Subcutaneous abdominal adipose tissue (tissue), 5 donors: Measurements from ENCODE around the gene HHIPL1.

ENCODE experiments used
- H3K27ac ChIP-seq: one replicate; pipeline ENCODE4 v1.7.0; 2013; ENCODE audit warnings: low read depth, mild to moderate bottlenecking, inconsistent platforms, low read length, moderate library complexity
- H3K27me3 ChIP-seq, 5 donors: one replicate each; pipeline ENCODE4 v1.7.0; 2013; ENCODE audit warnings: low read length in 5 of 5, inconsistent platforms in 1 of 5; ENCODE audit not compliant: control insufficient read depth in 5 of 5, insufficient read depth in 4 of 5
- H3K36me3 ChIP-seq, 5 donors: one replicate each; pipeline ENCODE4 v1.7.0; 2013; ENCODE audit warnings: low read length in 5 of 5; ENCODE audit not compliant: control insufficient read depth in 5 of 5, insufficient read depth in 5 of 5
- H3K4me1 ChIP-seq, 5 donors: one replicate each; pipeline ENCODE4 v1.7.0; 2013; ENCODE audit warnings: low read length in 5 of 5, mild to moderate bottlenecking in 3 of 5, moderate library complexity in 1 of 5; ENCODE audit not compliant: control insufficient read depth in 5 of 5, insufficient read depth in 5 of 5
- H3K4me3 ChIP-seq, 5 donors: one replicate each; pipeline ENCODE4 v1.7.0; 2013; ENCODE audit warnings: low read length in 5 of 5, low read depth in 1 of 5
- H3K9ac ChIP-seq, 5 donors: one replicate each; pipeline ENCODE4 v1.7.0; 2013; ENCODE audit warnings: low read length in 5 of 5, mild to moderate bottlenecking in 4 of 5, moderate library complexity in 3 of 5
- H3K9me3 ChIP-seq, 5 donors: one replicate each; pipeline ENCODE4 v1.7.0; 2013; ENCODE audit warnings: low read length in 5 of 5; ENCODE audit not compliant: control insufficient read depth in 5 of 5
- donor health status: healthy.
- donor health status: healthy.
- donor health status: healthy.
- donor health status: healthy.
- donor health status: healthy.

The HHIPL1 gene

DNA sequence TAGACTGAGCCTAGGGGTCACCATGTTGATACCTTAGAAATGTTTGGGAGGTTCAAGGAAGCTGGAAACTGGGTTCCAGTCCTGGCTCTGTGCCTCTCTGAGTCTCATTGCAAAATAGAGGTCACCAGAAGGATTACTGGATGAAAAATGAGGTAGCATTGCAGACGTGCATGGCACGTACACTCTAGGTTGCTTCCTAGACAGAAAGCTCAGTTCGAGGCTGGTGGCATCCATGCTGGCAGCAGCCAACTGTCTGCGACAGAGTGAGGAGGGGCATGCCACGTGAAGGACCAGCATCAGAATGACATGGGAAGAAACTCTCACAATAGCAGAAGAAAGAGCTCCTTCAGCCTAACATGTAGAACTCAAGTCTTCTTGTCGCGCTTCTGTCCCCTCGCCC lies 34.6 kb downstream of the HHIPL1 start:
- H3K27ac ChIP-seq, result no peak overlapping the region
- peaks cover 0 to 19% (median 5%) of the 10 kb centered on the region in 5 donors for H3K27me3 ChIP-seq

DNA sequence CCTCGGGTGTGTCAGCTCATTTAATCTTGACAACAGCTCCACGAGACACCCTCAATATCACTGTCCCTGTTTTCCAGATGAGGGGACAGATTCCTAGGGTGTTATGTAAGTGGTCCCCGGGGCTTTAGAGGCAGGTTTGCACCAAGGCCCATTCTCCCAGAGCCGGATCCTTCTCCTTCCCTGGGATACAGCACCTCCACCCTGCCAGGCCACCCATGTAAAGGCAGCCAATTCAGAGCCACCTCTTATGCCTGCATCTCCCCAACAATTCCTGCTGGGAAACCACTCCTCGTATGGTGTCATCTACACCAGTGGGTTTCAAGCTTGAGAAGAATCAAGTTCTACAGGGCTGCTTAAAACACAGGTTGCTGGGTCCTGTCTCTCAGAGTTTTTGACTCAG lies 35.1 kb downstream of the HHIPL1 start:
- no peak overlapping the region for H3K4me3 ChIP-seq
- H3K27me3 ChIP-seq, result peaks cover 0 to 19% (median 5%) of the 10 kb centered on the region in 5 donors
- peaks cover 3 to 18% (median 13%) of the 10 kb centered on the region in 5 donors for H3K4me1 ChIP-seq
- no peaks in the 10 kb centered on the region for H3K36me3 ChIP-seq
- H3K27ac ChIP-seq, result no peak overlapping the region
- H3K9ac ChIP-seq, result no peak overlapping the region
- peaks cover 0 to 15% (median 9%) of the 10 kb centered on the region in 5 donors for H3K9me3 ChIP-seq

More for the DNA sequence above, 34.6 kb downstream of the HHIPL1 start:
- Histone ChIP-seq H3K9me3 (peaks cover 0 to 15% (median 9%) of the 10 kb centered on the region in 5 donors), H3K4me1 (peaks cover 3 to 15% (median 11%) of the 10 kb centered on the region in 5 donors), H3K4me3 (no peak overlapping the region), H3K9ac (no peak overlapping the region), H3K36me3 (no peaks in the 10 kb centered on the region)

DNA sequence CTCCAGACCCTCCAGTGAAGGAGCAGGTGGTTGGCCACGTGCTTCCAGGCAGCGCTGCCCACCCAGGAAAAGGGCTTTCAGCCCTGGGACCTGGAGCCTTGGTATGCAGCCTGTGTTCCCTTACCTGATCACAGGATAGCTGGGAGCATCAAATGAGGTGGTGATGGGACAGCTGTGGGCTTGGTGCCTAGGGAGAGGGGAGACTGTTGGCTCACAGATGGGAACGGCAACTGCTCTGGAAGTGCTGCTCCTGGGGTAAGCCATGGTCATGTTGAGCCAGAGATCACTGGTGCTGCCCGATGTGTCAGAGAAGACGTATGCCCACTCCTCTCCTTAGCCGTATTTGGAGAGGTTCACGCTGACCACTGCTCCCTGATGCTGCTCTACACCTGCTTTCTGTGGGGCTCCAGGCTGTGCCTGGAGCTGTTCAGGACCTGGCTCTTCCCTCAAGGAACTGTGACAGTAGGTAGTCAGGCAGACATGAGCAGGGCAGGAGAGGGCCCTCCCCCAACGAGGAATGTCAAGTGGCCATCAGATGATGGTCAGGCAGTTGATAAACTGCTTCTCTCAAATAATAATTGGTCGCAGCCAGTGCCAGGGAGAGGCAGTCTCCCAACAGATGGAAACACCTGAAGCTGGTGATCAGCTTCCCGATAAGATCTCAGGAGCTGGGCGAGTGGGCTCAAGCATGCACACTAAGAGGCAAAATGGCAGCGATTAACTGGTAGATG lies 36.3 kb downstream of the HHIPL1 start:
- H3K27me3 ChIP-seq, result peaks cover 0 to 16% (median 5%) of the 10 kb centered on the region in 5 donors
- no peak overlapping the region for H3K27ac ChIP-seq
- H3K4me3 ChIP-seq, result no peak overlapping the region
- H3K9ac ChIP-seq, result no peak overlapping the region
- peaks cover 0 to 15% (median 9%) of the 10 kb centered on the region in 5 donors for H3K9me3 ChIP-seq
- peaks cover 3 to 18% (median 13%) of the 10 kb centered on the region in 5 donors for H3K4me1 ChIP-seq
- H3K36me3 ChIP-seq, result no peaks in the 10 kb centered on the region

DNA sequence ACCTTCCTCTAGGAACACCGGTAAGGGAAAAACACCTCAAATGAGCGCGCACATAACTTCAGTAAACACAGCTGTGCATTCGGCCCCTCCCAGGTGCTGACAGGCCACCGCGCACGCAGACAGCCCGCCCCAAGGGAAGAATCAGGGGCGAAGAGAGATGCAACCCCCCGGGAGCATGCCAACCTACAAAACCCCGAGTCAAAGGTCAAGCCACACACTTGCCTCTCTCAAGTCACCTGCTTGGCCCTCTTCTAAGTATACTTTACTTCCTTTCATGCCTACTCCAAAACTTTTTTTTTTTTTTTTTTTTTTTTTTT lies 36.9 kb downstream of the HHIPL1 start:
- H3K27me3 ChIP-seq, result peaks cover 0 to 12% (median 3%) of the 10 kb centered on the region in 5 donors
- H3K4me3 ChIP-seq, result no peak overlapping the region
- peaks cover 0 to 15% (median 9%) of the 10 kb centered on the region in 5 donors for H3K9me3 ChIP-seq
- H3K27ac ChIP-seq, result no peak overlapping the region
- H3K4me1 ChIP-seq, result peaks cover 3 to 18% (median 13%) of the 10 kb centered on the region in 5 donors
- H3K9ac ChIP-seq, result no peak overlapping the region
- no peaks in the 10 kb centered on the region for H3K36me3 ChIP-seq

DNA sequence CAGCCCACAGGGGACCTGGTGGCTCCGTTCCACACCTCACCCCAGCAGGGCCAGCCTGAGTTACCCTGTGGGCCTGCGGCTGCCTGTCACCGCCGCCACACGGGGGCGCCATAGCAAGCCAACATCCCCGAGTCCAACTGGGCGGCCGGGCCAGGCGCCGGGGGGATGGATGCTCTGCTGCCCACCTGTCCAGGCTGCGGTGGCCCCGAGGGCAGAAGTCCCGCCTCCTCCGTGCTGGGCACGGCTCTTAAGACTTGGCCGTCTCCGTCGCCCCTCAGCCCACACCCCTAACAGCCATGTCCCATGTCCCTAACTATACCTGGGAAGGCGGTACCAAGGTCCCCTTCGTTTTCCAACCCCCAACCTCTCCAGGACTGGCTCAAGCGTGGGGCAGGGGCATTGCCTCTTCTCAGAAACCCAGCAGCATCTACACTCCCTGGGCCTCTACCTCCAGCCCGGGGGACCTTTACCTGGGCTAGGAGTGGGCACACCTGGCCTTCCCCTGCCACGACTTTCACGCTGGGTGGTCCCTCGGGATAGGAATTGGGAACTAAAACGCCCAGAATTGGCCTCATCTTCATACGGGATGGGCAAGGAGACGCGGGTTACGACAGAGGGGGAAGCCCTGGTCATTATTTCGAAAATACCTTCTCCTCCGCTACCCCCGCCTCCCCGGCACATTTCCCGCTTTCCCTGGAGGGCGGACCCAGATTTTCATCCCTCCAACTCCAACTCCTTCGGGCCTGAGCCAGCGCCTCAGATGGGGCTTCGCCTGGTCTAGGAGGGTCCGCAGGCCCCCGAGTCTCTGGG lies 38.1 kb downstream of the HHIPL1 start:
- Histone ChIP-seq H3K4me1 (peaks cover 3 to 20% (median 13%) of the 10 kb centered on the region in 5 donors), H3K36me3 (no peaks in the 10 kb centered on the region), H3K27ac (peak overlapping the region; percentile 78), H3K9me3 (peaks cover 0 to 7% (median 1%) of the 10 kb centered on the region in 5 donors), H3K9ac (peak overlapping the region in 4 of 5 donors; percentile 77 to 87 (median 87)), H3K27me3 (peaks cover 0 to 20% (median 4%) of the 10 kb centered on the region in 5 donors), H3K4me3 (peak overlapping the region; percentile 74 to 91 (median 79))

DNA sequence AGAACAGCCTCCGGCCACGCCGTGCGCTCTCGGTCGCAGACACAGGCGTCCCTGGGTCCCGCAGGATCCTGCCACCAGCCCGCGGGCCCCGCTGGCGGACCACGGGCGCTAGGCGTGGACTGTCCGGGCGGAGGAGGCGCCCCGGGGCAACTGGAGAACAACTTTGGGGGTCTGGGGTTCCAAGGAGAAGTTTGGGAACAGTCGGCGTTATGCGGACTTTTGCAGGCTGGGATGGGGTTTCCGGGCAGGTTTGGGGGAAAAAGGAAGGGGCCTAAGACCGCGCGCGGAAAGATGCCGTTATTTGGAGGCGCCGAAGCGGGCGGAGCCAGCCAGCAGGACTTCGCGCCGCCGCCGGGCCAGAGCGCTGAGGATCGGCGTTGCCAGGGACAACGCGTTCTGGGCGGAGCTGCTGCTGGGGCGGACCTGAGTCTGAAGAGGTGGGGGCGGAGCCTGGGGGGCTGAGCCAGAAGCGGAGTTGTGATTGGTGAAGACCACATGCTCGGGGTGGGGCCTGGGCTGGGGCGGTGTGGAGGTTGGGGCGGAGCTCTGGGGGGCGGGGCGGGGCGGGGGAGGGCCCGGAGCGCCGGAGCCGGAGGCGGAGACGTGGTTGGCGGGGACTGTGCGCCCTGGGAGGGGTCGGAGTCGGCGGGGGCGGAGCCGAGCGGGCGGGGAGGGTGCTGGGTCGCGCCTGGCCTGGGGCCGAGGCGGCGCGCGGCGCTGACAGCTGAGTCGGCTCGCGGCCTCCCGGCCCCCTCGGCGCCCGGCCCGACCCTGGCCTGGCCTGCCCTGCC lies 38.9 kb downstream of the HHIPL1 start, which contains the start of gene CYP46A1:
Gene CYP46A1 (plus strand): TSS at position 680 of the 791 bp plus-strand sequence. CDS start 120 bp downstream, outside the sequence.
- H3K4me3 ChIP-seq, result peak within 1 kb of the TSS; percentile 74 to 91 (median 79)
- peaks cover 0 to 2% (median 0%) of the 10 kb centered on the region in 5 donors for H3K9me3 ChIP-seq
- H3K27me3 ChIP-seq, result peaks cover 0 to 23% (median 9%) of the 10 kb centered on the region in 5 donors
- peaks cover 3 to 25% (median 13%) of the 10 kb centered on the region in 5 donors for H3K4me1 ChIP-seq
- H3K27ac ChIP-seq, result peak within 1 kb of the TSS; percentile 78
- H3K36me3 ChIP-seq, result no peaks in the 10 kb centered on the region
- H3K9ac ChIP-seq, result peak within 1 kb of the TSS in 4 of 5 donors; percentile 77 to 87 (median 87)

DNA sequence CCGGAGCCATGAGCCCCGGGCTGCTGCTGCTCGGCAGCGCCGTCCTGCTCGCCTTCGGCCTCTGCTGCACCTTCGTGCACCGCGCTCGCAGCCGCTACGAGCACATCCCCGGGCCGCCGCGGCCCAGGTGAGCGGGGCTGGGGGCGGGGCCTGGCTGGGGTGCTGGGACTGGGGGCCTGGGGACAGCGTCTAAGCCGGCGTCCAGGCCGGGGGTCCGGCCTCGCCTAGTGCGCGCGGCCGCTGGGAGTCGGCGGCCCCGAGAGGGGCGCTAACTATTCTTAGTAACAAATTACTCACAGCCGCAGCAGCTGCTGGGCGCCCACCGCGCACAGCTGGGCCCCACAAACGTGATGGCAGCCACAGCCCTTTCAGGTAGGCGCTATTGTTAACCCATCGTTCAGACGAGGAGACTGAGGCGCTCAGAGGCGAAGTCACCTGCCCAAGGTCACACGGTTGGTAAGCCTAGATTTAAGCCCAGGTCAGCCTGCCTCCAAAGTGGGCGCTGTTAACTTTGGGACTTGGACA lies 39.5 kb downstream of the HHIPL1 start:
- no peaks in the 10 kb centered on the region for H3K9me3 ChIP-seq
- H3K4me3 ChIP-seq, result peak overlapping the region; percentile 50 to 70 (median 59)
- peaks cover 0 to 25% (median 10%) of the 10 kb centered on the region in 5 donors for H3K27me3 ChIP-seq
- H3K27ac ChIP-seq, result no peak overlapping the region
- H3K36me3 ChIP-seq, result no peaks in the 10 kb centered on the region
- H3K4me1 ChIP-seq, result peaks cover 3 to 27% (median 13%) of the 10 kb centered on the region in 5 donors
- H3K9ac ChIP-seq, result peak overlapping the region in 4 of 5 donors; percentile 51 to 79 (median 62)

DNA sequence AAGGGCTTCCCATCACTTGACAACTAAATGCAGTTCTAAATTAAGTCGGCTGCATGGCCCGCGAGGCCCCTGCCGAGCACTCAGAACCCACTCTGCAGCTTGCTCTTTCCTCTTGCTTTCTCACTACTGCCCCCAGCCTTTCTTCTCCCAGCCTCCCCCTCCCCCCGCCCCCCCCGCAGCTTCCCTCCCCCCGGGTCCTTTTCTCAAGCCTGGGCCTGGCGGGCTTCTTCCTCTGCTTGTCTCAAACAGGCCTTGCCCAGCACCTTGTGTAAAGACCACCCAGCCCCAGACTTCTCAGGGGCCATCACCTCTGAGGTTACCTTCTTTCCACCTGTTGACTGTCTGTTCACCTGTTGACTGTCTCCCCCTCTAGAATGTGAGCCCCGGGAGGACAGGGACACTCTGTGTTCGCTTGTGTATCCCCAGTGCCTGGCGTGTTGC lies 40.2 kb downstream of the HHIPL1 start:
- H3K9me3 ChIP-seq, result no peaks in the 10 kb centered on the region
- H3K4me1 ChIP-seq, result peaks cover 3 to 27% (median 13%) of the 10 kb centered on the region in 5 donors
- H3K27me3 ChIP-seq, result peaks cover 0 to 23% (median 10%) of the 10 kb centered on the region in 5 donors
- no peaks in the 10 kb centered on the region for H3K36me3 ChIP-seq
- no peak overlapping the region for H3K4me3 ChIP-seq
- H3K27ac ChIP-seq, result no peak overlapping the region
- H3K9ac ChIP-seq, result no peak overlapping the region

DNA sequence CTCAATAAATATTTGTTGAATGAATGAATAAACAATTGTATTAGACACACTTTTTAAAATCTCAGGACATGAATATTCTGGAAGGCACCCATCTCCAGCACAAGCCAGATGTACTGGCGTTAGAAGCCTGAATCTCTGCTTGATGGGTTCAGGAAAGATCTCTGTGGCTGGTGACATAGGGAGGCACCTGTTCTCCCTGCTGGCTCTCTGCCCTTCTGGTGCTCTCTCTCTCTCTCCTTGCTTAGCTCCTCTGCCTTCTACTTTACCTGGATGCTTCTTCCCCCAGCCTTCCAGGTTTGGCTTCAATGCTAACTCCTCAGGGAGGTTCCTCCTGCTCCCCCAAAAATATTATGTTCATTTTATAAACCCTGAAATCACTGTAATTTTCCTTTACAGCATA lies 40.7 kb downstream of the HHIPL1 start:
- Histone ChIP-seq H3K9ac (no peak overlapping the region), H3K9me3 (no peaks in the 10 kb centered on the region), H3K4me1 (peaks cover 3 to 27% (median 13%) of the 10 kb centered on the region in 5 donors), H3K4me3 (no peak overlapping the region), H3K27ac (no peak overlapping the region), H3K36me3 (no peaks in the 10 kb centered on the region), H3K27me3 (peaks cover 0 to 23% (median 10%) of the 10 kb centered on the region in 5 donors)
